ENCODE results near the gene MYT1. TPM values are rescaled to one million over a fixed set of nuclear protein-coding genes. Genes with fewer than 3 reads are reported as not detected.
"Not testable (repeated sequence)": the region's sequence is repeated elsewhere in the genome, so short reads cannot be mapped to it uniquely, and the experiment has no call there.

MYT1 gene
- polyA plus RNA-seq, 1 of the 3 experiments (the other 2 are of a cell fraction), result 0.10 TPM

GRCh38 chr20:64177384-64177783, 13.1 kb downstream of the MYT1 start:
- TF ChIP-seq, protein P1, sequence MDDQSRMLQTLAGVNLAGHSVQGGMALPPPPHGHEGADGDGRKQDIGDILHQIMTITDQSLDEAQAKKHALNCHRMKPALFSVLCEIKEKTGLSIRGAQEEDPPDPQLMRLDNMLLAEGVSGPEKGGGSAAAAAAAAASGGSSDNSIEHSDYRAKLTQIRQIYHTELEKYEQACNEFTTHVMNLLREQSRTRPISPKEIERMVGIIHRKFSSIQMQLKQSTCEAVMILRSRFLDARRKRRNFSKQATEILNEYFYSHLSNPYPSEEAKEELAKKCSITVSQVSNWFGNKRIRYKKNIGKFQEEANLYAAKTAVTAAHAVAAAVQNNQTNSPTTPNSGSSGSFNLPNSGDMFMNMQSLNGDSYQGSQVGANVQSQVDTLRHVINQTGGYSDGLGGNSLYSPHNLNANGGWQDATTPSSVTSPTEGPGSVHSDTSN (IDR thresholded peaks at IDR 0.05), result no peak
- TF ChIP-seq RCOR1 (IDR thresholded peaks at IDR 0.05; ENCODE audit: low read length) (no peak), JUND (IDR thresholded peaks at IDR 0.05) (no peak), MXI1 (IDR thresholded peaks at IDR 0.05; ENCODE audit: low read depth, low read length) (no peak), REST (IDR thresholded peaks at IDR 0.05; ENCODE audit: low read depth, low read length) (no peak)
- WGBS (ENCODE audit: low lambda C conversion rate), result 42% methylated on average over 4 of the region's 8 CpGs
- H3K4me3 ChIP-seq (ENCODE audit: low read depth in 2 of 2, low read length in 1 of 2), result no peak overlapping the region
- no peaks in the 10 kb centered on the region for H4K20me1 ChIP-seq (ENCODE audit: insufficient read depth)
- no peak for DNase-seq
- no peaks in the 10 kb centered on the region for H3K9me2 ChIP-seq
- H3K4me2 ChIP-seq, result no peak overlapping the region
- no peaks in the 10 kb centered on the region for H3K27me3 ChIP-seq (ENCODE audit: insufficient read depth)
- CTCF ChIA-PET, result interaction anchor here (0.8 kb wide), 1 partner anchor 22 kb away, joined by 3 read pairs; no protein-coding TSS in a partner anchor
- H3K9me3 ChIP-seq, result no peaks in the 10 kb centered on the region
- no peaks in the 10 kb centered on the region for H3K36me3 ChIP-seq (replicated peaks in 1 of 2; ENCODE audit: control insufficient read depth in 1 of 2, insufficient read depth in 2 of 2, low read length in 1 of 2)
- H3K9ac ChIP-seq, result no peak overlapping the region
- H3K4me1 ChIP-seq (ENCODE audit: control insufficient read depth in 1 of 2, insufficient read depth in 2 of 2, low read depth in 1 of 2, low read length in 1 of 2), result no peaks in the 10 kb centered on the region; a peak in 1 of 4 replicates
- H3K27ac ChIP-seq (ENCODE audit: low read depth in 2 of 2, low read length in 1 of 2), result no peak overlapping the region
- H2AFZ ChIP-seq (ENCODE audit: low read depth), result no peak overlapping the region
- no peaks in the 10 kb centered on the region for H3F3A ChIP-seq (replicated peaks; ENCODE audit: insufficient read depth)
- no peaks in the 10 kb centered on the region for H3K79me2 ChIP-seq (ENCODE audit: insufficient read depth)
- POLR2A ChIA-PET, result no interaction called here

DNA sequence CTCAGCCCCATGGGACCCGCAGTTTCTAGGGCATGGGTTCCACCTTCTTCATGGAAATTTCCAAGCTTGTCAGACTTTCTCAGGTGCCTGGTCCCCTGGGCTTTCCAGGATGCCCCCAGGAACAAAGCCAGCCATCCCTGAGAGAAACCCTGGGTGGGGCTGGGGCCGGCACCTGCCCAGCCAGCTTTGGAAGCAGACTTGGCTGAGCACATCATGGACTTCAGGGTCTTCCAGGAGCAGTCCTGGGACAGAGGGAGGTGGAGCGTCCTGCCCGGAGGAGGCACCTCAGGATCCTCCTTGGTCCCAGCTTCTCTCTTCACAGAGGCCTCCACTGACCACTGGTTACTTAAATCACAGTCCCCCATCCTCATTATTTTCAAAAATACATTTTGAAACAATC, 13.5 kb downstream of the MYT1 start:
- Histone ChIP-seq H3K27me3 (ENCODE audit: insufficient read depth) (no peaks in the 10 kb centered on the region), H2AFZ (ENCODE audit: low read depth) (no peak overlapping the region), H4K20me1 (ENCODE audit: insufficient read depth) (no peaks in the 10 kb centered on the region), H3K9me2 (no peaks in the 10 kb centered on the region), H3K4me3 (ENCODE audit: low read depth in 2 of 2, low read length in 1 of 2) (no peak overlapping the region), H3K27ac (ENCODE audit: low read depth in 2 of 2, low read length in 1 of 2) (no peak overlapping the region), H3K4me1 (ENCODE audit: control insufficient read depth in 1 of 2, insufficient read depth in 2 of 2, low read depth in 1 of 2, low read length in 1 of 2) (no peaks in the 10 kb centered on the region; a peak in 1 of 4 replicates), H3K9me3 (no peaks in the 10 kb centered on the region), H3K79me2 (ENCODE audit: insufficient read depth) (no peaks in the 10 kb centered on the region), H3K9ac (no peak overlapping the region), H3K36me3 (replicated peaks in 1 of 2; ENCODE audit: control insufficient read depth in 1 of 2, insufficient read depth in 2 of 2, low read length in 1 of 2) (no peaks in the 10 kb centered on the region), H3K4me2 (no peak overlapping the region), H3F3A (replicated peaks; ENCODE audit: insufficient read depth) (no peaks in the 10 kb centered on the region)
- WGBS (ENCODE audit: low lambda C conversion rate), result 56% methylated on average over 3 of the region's 4 CpGs
- POLR2A ChIA-PET, result no interaction called here
- no peak for DNase-seq
- TF ChIP-seq RFX5 (IDR thresholded peaks at IDR 0.05; ENCODE audit: low read length), result no peak
- TF ChIP-seq GATA2 (CRISPR knock-in tag; IDR thresholded peaks at IDR 0.05), result no peak
- no peak for TF ChIP-seq POLR2AphosphoS5 (IDR thresholded peaks at IDR 0.05; ENCODE audit: low read depth, low read length)
- no peak for TF ChIP-seq REST (IDR thresholded peaks at IDR 0.05; ENCODE audit: low read depth, low read length)
- no peak for TF ChIP-seq SMC3 (IDR thresholded peaks at IDR 0.05; ENCODE audit: low read depth, low read length)
- TF ChIP-seq EZH2phosphoT487 (IDR thresholded peaks at IDR 0.05; ENCODE audit: borderline replicate concordance, low read depth), result no peak
- CTCF ChIA-PET, result interaction anchor here (0.8 kb wide), 1 partner anchor 23 kb away, joined by 3 read pairs; no protein-coding TSS in a partner anchor

GRCh38 chr20:64178925-64179324, 14.7 kb downstream of the MYT1 start:
- H4K20me1 ChIP-seq (ENCODE audit: insufficient read depth); H3K27me3 ChIP-seq (ENCODE audit: insufficient read depth); H3K4me3 ChIP-seq (ENCODE audit: low read depth in 2 of 2, low read length in 1 of 2); CTCF ChIA-PET; POLR2A ChIA-PET; H3K27ac ChIP-seq (ENCODE audit: low read depth in 2 of 2, low read length in 1 of 2); H3K9me3 ChIP-seq; H3K9me2 ChIP-seq; H2AFZ ChIP-seq (ENCODE audit: low read depth); DNase-seq; H3K4me2 ChIP-seq; H3K9ac ChIP-seq; H3K36me3 ChIP-seq (replicated peaks in 1 of 2; ENCODE audit: control insufficient read depth in 1 of 2, insufficient read depth in 2 of 2, low read length in 1 of 2); H3K79me2 ChIP-seq (ENCODE audit: insufficient read depth); H3K4me1 ChIP-seq (ENCODE audit: control insufficient read depth in 1 of 2, insufficient read depth in 2 of 2, low read depth in 1 of 2, low read length in 1 of 2); H3F3A ChIP-seq (replicated peaks; ENCODE audit: insufficient read depth): not testable (repeated sequence)
- WGBS (ENCODE audit: low lambda C conversion rate), result 63% methylated on average over 13 of the region's 20 CpGs
